Activated CD4-positive, alpha-beta T cell treated with anti-CD3 and anti-CD28 coated beads, Interleukin-2, amount 10 ng/mL, durations not matched to agents 24 days and 14 days (primary cell): ENCODE results near the gene SHC1. TPM values are rescaled to one million over a fixed set of nuclear protein-coding genes. Genes with fewer than 3 reads are reported as not detected.

ENCODE experiments used
- DNase-seq: peaks from one replicate; pipeline ENCODE4 v3.0.0; 2022
- H3K27ac Mint-ChIP-seq: one replicate; pipeline ENCODE4 v1.8.0; 2022; ENCODE audit warnings: mild to moderate bottlenecking, mixed read lengths
- H3K27me3 Mint-ChIP-seq: one replicate; pipeline ENCODE4 v1.8.0; 2022; ENCODE audit warnings: mixed read lengths
- H3K36me3 Mint-ChIP-seq: one replicate; pipeline ENCODE4 v1.8.0; 2022; ENCODE audit warnings: low read depth, mild to moderate bottlenecking, mixed read lengths
- H3K4me1 Mint-ChIP-seq: one replicate; pipeline ENCODE4 v1.8.0; 2021; ENCODE audit warnings: mixed read lengths
- H3K4me3 Mint-ChIP-seq: one replicate; pipeline ENCODE4 v1.8.0; 2022; ENCODE audit warnings: mild to moderate bottlenecking, moderate library complexity, mixed read lengths
- H3K9me3 Mint-ChIP-seq: one replicate; pipeline ENCODE4 v1.8.0; 2021; ENCODE audit warnings: mixed read lengths
- intact Hi-C: fragments of 100-400 bp; cut with micrococcal nuclease; formaldehyde crosslinking; loops from one replicate; pipeline ENCODE4 v1.15.1; 2023
- total RNA-seq: library from RNA; stranded (reverse); gene quantifications from 2 replicates; pipeline ENCODE4 v1.2.3, GENCODE V29; 2022

Gene SHC1
- total RNA-seq, 1 donor from 2014 or later = 50.4 TPM

- peak; percentile 82 for DNase-seq
- peaks cover 66% of the 10 kb centered on the region for H3K36me3 Mint-ChIP-seq
- peak overlapping the region; percentile 97 for H3K4me3 Mint-ChIP-seq
- H3K9me3 Mint-ChIP-seq = no peaks in the 10 kb centered on the region
- intact Hi-C loops = no loop called here
- no peaks in the 10 kb centered on the region for H3K27me3 Mint-ChIP-seq
- H3K4me1 Mint-ChIP-seq = peaks cover 57% of the 10 kb centered on the region
- H3K27ac Mint-ChIP-seq = peak overlapping the region; percentile 89
Measured at GRCh38 chr1:155012026-155012546, 41.5 kb upstream of the SHC1 start.

GRCh38 chr1:155011437-155012025, 41.0 kb upstream of the SHC1 start:
- H3K27ac Mint-ChIP-seq = peak overlapping the region; percentile 89
- no peaks in the 10 kb centered on the region for H3K9me3 Mint-ChIP-seq
- peaks cover 64% of the 10 kb centered on the region for H3K36me3 Mint-ChIP-seq
- no peaks in the 10 kb centered on the region for H3K27me3 Mint-ChIP-seq
- intact Hi-C loops = no loop called here
- peak overlapping the region; percentile 97 for H3K4me3 Mint-ChIP-seq
- H3K4me1 Mint-ChIP-seq = peaks cover 58% of the 10 kb centered on the region
- no peak for DNase-seq

GRCh38 chr1:155011004-155011416, 40.5 kb upstream of the SHC1 start:
- Mint-ChIP-seq H3K9me3 (no peaks in the 10 kb centered on the region), H3K4me3 (peak overlapping the region; percentile 97), H3K4me1 (peaks cover 58% of the 10 kb centered on the region), H3K27me3 (no peaks in the 10 kb centered on the region), H3K27ac (peak overlapping the region; percentile 82), H3K36me3 (peaks cover 62% of the 10 kb centered on the region)
- intact Hi-C loops = no loop called here
- DNase-seq = peak; percentile 56

GRCh38 chr1:155010211-155010918, 39.8 kb upstream of the SHC1 start:
- Mint-ChIP-seq H3K4me3 (peak overlapping the region; percentile 97), H3K27ac (peak overlapping the region; percentile 96), H3K9me3 (no peaks in the 10 kb centered on the region), H3K36me3 (peaks cover 58% of the 10 kb centered on the region), H3K4me1 (peaks cover 58% of the 10 kb centered on the region), H3K27me3 (no peaks in the 10 kb centered on the region)
- DNase-seq = peak; percentile 84
- intact Hi-C loops = no loop called here

GRCh38 chr1:155009742-155010141, 39.2 kb upstream of the SHC1 start:
- Mint-ChIP-seq H3K27ac (peak overlapping the region; percentile 96), H3K4me1 (peaks cover 62% of the 10 kb centered on the region), H3K27me3 (no peaks in the 10 kb centered on the region), H3K36me3 (peaks cover 58% of the 10 kb centered on the region), H3K9me3 (no peaks in the 10 kb centered on the region), H3K4me3 (peak overlapping the region; percentile 97)
- intact Hi-C loops = loop anchor here (1.0 to 5.0 kb wide), 2 partner anchors 8 to 262 kb away; no protein-coding TSS in a partner anchor
- DNase-seq = no peak

- H3K9me3 Mint-ChIP-seq = no peaks in the 10 kb centered on the region
Measured at GRCh38 chr1:155009221-155009711, 38.7 kb upstream of the SHC1 start.

GRCh38 chr1:155008015-155008941, 37.7 kb upstream of the SHC1 start:
- DNase-seq = peak; percentile 92
- H3K27me3 Mint-ChIP-seq = no peaks in the 10 kb centered on the region
- peaks cover 63% of the 10 kb centered on the region for H3K4me1 Mint-ChIP-seq
- H3K4me3 Mint-ChIP-seq = peak overlapping the region; percentile 97
- H3K9me3 Mint-ChIP-seq = no peaks in the 10 kb centered on the region
- intact Hi-C loops = loop anchor here (1.0 to 5.0 kb wide), 2 partner anchors 8 to 261 kb away; no protein-coding TSS in a partner anchor
- peaks cover 54% of the 10 kb centered on the region for H3K36me3 Mint-ChIP-seq
- H3K27ac Mint-ChIP-seq = peak overlapping the region; percentile 96

More at GRCh38 chr1:155009221-155009711, 38.7 kb upstream of the SHC1 start:
- no peaks in the 10 kb centered on the region for H3K27me3 Mint-ChIP-seq
- intact Hi-C loops = loop anchor here (1.0 to 5.0 kb wide), 2 partner anchors 8 to 262 kb away; no protein-coding TSS in a partner anchor
- peak; percentile 76 for DNase-seq
- H3K27ac Mint-ChIP-seq = peak overlapping the region; percentile 96
- H3K36me3 Mint-ChIP-seq = peaks cover 58% of the 10 kb centered on the region
- peaks cover 66% of the 10 kb centered on the region for H3K4me1 Mint-ChIP-seq
- peak overlapping the region; percentile 97 for H3K4me3 Mint-ChIP-seq

- intact Hi-C loops = loop anchor here (5.0 kb wide), 1 partner anchor 260 kb away; no protein-coding TSS in a partner anchor
Measured at GRCh38 chr1:155007251-155007828, 36.8 kb upstream of the SHC1 start.

GRCh38 chr1:155006601-155007101, 36.1 kb upstream of the SHC1 start:
- Mint-ChIP-seq H3K4me1 (peaks cover 53% of the 10 kb centered on the region), H3K36me3 (peaks cover 43% of the 10 kb centered on the region), H3K4me3 (peak overlapping the region; percentile 99), H3K27me3 (no peaks in the 10 kb centered on the region), H3K9me3 (no peaks in the 10 kb centered on the region), H3K27ac (peak overlapping the region; percentile 96)
- intact Hi-C loops = loop anchor here (5.0 kb wide), 1 partner anchor 259 kb away; no protein-coding TSS in a partner anchor
- peak; percentile 85 for DNase-seq

More at GRCh38 chr1:155007251-155007828, 36.8 kb upstream of the SHC1 start:
- no peaks in the 10 kb centered on the region for H3K9me3 Mint-ChIP-seq
- no peaks in the 10 kb centered on the region for H3K27me3 Mint-ChIP-seq
- peaks cover 44% of the 10 kb centered on the region for H3K36me3 Mint-ChIP-seq
- H3K4me3 Mint-ChIP-seq = peak overlapping the region; percentile 99
- peaks cover 53% of the 10 kb centered on the region for H3K4me1 Mint-ChIP-seq
- DNase-seq = peak; percentile 70
- H3K27ac Mint-ChIP-seq = peak overlapping the region; percentile 96

- Mint-ChIP-seq H3K27ac (peak overlapping the region; percentile 96), H3K9me3 (no peaks in the 10 kb centered on the region), H3K4me1 (peaks cover 49% of the 10 kb centered on the region), H3K27me3 (no peaks in the 10 kb centered on the region), H3K4me3 (peak overlapping the region; percentile 99), H3K36me3 (peaks cover 36% of the 10 kb centered on the region)
- peak; percentile 66 for DNase-seq
- intact Hi-C loops = loop anchor here (5.0 kb wide), 1 partner anchor 258 kb away; no protein-coding TSS in a partner anchor
Measured at GRCh38 chr1:155005076-155006011, 34.8 kb upstream of the SHC1 start.

GRCh38 chr1:155004352-155005075, 34.0 kb upstream of the SHC1 start:
- Mint-ChIP-seq H3K27me3 (no peaks in the 10 kb centered on the region), H3K9me3 (no peaks in the 10 kb centered on the region), H3K4me1 (peaks cover 50% of the 10 kb centered on the region), H3K36me3 (peaks cover 29% of the 10 kb centered on the region), H3K4me3 (peak overlapping the region; percentile 99), H3K27ac (peak overlapping the region; percentile 94)
- no peak for DNase-seq
- intact Hi-C loops = loop anchor here (5.0 kb wide), 4 partner anchors 58 to 257 kb away; partner anchors contain the start of genes EFNA4 and SLC50A1
